GM15510 (cell line): ENCODE results near the gene WNT16.

Experiments used
- POLR2A ChIP-seq: IDR thresholded peaks from 3 replicates; pipeline ENCODE4 v1.6.1; 2011; ENCODE audit warnings: borderline replicate concordance; ENCODE audit not compliant: insufficient read length; ENCODE audit errors: extremely low read depth

Gene WNT16

DNA sequence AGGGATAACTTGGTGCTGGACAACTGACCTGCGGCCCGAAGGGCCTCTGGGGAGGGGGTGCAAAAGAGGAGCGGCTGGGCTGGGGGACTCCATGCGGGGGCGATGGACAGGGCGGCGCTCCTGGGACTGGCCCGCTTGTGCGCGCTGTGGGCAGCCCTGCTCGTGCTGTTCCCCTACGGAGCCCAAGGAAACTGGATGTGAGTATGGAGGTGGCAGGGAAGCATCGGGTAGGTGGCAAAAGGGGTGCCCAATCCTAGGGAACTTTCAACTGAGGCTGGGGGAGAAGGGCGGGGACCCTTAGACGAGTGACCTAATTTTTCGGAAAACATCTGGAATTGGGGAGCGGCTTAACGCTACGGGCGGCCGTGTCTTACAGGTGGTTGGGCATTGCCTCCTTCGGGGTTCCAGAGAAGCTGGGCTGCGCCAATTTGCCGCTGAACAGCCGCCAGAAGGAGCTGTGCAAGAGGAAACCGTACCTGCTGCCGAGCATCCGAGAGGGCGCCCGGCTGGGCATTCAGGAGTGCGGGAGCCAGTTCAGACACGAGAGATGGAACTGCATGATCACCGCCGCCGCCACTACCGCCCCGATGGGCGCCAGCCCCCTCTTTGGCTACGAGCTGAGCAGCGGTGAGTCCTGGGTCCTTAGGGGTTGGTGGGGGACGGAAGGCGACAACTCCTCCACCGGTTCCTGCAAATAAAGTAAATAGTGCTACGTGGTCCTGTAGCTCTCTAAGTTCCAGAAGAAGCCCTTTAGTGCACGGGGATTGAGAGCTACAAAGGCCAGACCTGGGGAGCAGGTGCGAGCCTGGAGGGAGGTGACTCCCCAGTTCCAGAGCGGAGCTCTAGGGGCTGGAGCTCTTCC lies 622 bp downstream of the WNT16 start:
- no peak for TF ChIP-seq POLR2A

GRCh38 chr7:121330053-121330833 lies 1.4 kb downstream of the WNT16 start:
- TF ChIP-seq POLR2A, result no peak

DNA sequence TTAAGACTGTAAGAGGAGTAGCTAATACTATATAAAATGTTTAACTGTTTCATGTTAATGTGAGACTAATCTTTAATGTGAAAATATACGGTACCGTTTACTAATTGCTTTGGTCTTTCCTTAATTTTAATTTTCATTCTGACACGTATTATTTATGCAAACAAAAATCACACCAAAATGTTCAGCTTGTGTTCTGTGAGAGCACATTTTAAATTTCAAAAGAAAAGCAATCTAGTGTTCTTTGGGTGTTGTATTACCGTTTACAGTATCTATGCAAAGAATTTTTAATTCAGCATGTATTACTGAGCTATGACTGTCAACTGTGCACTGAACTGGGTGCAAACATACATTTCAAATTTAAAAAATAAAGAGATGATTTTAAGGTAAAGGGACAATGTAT lies 2.2 kb downstream of the WNT16 start:
- TF ChIP-seq POLR2A, result no peak

DNA sequence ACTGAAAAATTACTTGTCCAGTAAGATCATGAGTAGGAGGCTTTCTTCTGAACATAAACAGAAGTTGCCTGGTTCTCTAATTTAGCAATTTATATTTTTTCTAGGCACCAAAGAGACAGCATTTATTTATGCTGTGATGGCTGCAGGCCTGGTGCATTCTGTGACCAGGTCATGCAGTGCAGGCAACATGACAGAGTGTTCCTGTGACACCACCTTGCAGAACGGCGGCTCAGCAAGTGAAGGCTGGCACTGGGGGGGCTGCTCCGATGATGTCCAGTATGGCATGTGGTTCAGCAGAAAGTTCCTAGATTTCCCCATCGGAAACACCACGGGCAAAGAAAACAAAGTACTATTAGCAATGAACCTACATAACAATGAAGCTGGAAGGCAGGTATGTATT lies 2.8 kb downstream of the WNT16 start:
- TF ChIP-seq POLR2A, result no peak

- TF ChIP-seq POLR2A, result no peak
Observed at GRCh38 chr7:121334376-121334775, 5.6 kb downstream of the WNT16 start.

DNA sequence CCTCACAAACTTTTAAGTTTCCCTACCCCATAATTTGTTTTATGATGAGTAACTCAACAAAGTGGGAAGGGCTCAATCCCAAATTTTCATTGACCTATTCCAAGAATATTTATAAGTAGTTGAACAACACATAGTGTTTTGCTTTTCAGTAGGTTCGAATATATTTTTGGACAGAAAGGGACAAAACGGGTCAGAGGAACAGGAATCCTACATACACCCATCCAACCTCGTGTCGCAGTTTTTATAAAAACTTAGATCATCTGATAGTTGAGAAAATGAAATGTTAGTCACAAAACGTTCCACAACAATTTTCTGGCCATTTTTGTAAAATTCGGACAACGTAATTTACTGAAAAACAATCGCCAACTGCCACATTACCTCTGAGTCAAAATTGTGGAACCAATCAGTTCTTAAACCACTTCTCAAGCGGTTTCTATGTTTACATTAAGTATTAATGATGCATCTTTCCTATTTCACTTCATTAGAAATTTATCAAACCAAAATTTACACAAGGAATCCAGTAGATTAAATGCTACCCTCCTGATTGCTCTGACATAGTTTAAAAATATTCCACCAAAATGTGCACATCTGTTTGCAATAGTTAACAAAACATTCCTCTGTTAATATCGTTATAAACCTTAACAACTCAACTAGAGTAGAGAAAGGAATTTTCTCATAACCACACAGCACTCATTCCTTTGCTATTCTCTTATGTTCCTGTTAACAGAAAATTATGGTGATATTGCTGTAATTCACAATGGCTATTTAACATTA lies 6.3 kb downstream of the WNT16 start:
- no peak for TF ChIP-seq POLR2A

DNA sequence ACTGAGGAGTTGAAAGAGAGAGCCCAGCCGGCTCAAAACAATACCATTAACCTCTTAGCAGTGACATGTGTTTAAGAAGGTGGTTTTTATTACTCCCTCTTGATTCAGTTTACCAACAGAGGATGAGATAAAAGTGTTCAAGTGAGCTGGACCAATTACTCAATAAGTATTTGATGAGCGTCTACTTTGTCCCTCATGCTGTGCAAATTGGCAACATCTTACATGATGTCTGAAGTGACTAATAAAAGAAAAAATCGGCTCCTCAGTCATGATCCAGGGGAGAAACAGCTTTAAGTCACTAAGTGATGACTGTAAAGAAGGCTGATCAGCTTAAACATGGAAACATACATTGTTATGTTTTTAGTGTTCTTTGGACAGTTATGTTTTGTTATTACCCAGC lies 7.8 kb downstream of the WNT16 start:
- TF ChIP-seq POLR2A, result no peak

DNA sequence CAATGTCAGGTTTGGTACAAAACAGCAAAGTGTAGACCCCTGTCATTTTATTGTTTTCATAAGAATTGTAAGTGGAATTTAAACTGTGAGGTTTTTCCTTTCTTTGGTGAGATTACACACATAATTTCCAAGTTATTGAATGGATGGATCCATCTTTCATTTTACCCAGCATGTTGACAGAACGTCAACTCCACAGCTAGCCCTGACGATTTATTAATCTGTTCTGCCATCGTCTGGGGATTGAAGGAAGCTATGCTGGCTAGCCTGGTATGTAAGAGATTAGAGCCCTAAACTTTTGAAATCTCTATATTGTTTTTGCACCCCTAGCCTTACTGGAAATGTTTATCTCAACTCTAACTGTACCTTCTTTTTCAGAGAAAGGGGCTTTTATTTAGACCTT lies 8.6 kb downstream of the WNT16 start:
- TF ChIP-seq POLR2A, result no peak

DNA sequence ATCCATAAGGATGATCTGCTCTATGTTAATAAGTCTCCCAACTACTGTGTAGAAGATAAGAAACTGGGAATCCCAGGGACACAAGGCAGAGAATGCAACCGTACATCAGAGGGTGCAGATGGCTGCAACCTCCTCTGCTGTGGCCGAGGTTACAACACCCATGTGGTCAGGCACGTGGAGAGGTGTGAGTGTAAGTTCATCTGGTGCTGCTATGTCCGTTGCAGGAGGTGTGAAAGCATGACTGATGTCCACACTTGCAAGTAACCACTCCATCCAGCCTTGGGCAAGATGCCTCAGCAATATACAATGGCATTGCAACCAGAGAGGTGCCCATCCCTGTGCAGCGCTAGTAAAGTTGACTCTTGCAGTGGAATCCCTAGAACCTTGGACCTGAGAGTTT lies 10.3 kb downstream of the WNT16 start:
- TF ChIP-seq POLR2A, result no peak

GRCh38 chr7:121341933-121342332 lies 13.1 kb downstream of the WNT16 start:
- TF ChIP-seq POLR2A, result no peak

DNA sequence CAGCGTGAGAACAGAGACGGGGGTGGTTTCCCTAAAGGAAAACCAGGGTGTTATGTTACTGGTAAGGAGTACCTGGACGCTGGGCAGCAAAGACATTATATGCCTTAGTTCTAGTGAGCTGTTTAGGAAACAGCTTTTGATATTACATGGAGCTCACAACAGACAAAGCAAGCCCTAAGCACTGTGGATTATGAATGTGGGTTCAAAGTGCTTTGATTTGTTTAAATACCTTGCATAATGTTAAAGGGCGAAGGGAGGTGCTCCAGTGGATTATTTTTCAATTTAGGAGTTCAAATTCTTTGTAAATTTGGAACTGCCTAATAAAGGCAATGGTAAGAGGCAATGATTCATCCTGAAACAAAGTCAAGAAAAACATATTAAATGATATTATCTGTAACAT lies 13.8 kb downstream of the WNT16 start:
- no peak for TF ChIP-seq POLR2A

DNA sequence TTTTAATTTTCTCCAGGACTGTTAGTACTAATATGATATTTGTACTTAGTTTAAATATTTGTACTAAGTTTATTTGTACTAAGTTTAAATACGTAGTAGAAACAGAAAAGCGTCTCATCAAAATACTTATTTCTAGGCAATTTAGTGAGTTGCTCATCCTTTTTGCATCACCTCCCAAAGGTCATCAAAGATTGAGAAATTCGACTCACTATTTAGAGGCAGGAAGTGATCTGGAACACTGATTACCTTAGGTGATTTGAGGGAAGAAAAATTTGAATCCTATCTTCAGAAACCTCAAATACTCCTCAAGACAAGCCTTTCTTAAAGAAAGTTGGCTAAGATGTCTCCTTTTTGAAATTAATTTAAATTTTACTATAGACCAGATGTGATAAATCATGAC lies 14.5 kb downstream of the WNT16 start:
- no peak for TF ChIP-seq POLR2A

GRCh38 chr7:121344093-121344492 lies 15.3 kb downstream of the WNT16 start:
- no peak for TF ChIP-seq POLR2A

GRCh38 chr7:121344497-121344896 lies 15.7 kb downstream of the WNT16 start:
- no peak for TF ChIP-seq POLR2A

- TF ChIP-seq POLR2A, result no peak
Observed at GRCh38 chr7:121351682-121352081, 22.9 kb downstream of the WNT16 start.
